ENCODE measurements around the gene AFP.

Gene AFP

GRCh38 chr4:73451981-73452747 is 16.1 kb downstream of the AFP start:
- Histone ChIP-seq H3K36me3 (ENCODE audit: insufficient read depth, low read length) (no peaks in the 10 kb centered on the region), H3K27me3 (ENCODE audit: insufficient read depth, low read length) (peaks cover 4% of the 10 kb centered on the region; the same call in 1 of the 2 replicates), H3K9me3 (ENCODE audit: insufficient read depth, low read depth, low read length) (no peaks in the 10 kb centered on the region), H3K4me1 (ENCODE audit: insufficient read depth, low read length) (peaks cover 66% of the 10 kb centered on the region), H3K4me3 (ENCODE audit: low read length) (no peak overlapping the region), H3K9ac (ENCODE audit: low read depth, low read length) (0 out of 2 replicates have a peak overlapping the region, but pooled peaks have one; percentile 12), H3K27ac (ENCODE audit: low read depth, low read length) (peak overlapping the region; percentile 94)
- WGBS, result 91% methylated on average over 4 of the region's 4 CpGs

DNA sequence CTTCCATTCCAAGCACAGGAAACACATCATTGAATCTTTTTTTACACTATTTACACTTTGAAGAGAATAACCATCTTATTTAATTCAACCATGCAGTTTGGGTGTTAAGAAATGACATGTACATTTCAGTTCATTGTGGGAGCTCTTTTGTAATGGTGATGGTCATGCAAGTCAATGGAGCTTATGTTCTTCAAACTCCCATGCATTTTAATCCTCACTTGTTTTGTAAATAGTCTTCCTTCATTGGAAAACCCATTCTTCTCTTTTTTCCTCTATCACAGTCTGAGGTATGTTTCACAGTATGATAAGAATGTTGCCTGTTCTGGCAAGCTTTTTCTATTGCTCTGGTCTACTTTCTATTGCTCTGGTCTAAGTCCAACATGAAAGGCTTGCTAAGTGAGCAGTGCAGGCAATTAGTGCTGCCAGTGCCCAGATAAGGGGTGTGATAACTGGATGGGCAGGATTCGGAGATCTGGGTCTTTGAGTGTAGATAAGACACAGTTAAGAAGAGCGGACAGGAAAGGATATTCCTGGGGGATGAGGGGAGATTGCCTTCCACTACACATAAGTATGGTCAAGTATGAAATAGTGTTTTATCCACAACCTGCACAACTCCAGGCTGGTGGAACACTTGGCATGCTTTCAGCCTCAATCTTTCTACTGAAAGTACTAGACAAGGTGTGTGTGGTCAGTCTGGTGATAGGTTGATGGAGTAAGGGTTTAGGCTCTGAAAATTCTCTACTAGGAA is 17.1 kb downstream of the AFP start:
- Histone ChIP-seq H3K4me3 (ENCODE audit: low read length) (no peak overlapping the region), H3K9ac (ENCODE audit: low read depth, low read length) (no peak overlapping the region), H3K27ac (ENCODE audit: low read depth, low read length) (peak overlapping the region; percentile 94), H3K36me3 (ENCODE audit: insufficient read depth, low read length) (no peaks in the 10 kb centered on the region), H3K9me3 (ENCODE audit: insufficient read depth, low read depth, low read length) (no peaks in the 10 kb centered on the region), H3K27me3 (ENCODE audit: insufficient read depth, low read length) (peaks cover 4% of the 10 kb centered on the region; the same call in 1 of the 2 replicates), H3K4me1 (ENCODE audit: insufficient read depth, low read length) (peaks cover 66% of the 10 kb centered on the region)
- WGBS, result 59% methylated on average over 1 of the region's 2 CpGs

DNA sequence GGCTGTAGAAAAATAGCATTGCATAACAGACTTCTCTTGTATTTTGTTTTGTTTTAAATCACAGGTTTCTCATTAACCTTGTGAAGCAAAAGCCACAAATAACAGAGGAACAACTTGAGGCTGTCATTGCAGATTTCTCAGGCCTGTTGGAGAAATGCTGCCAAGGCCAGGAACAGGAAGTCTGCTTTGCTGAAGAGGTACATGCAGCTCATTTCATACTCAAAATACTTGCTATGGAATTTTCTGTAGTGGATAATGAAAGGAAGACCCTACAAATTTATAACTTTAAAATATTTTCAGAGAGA is 17.6 kb downstream of the AFP start:
- Histone ChIP-seq H3K4me1 (ENCODE audit: insufficient read depth, low read length) (peaks cover 65% of the 10 kb centered on the region), H3K9me3 (ENCODE audit: insufficient read depth, low read depth, low read length) (no peaks in the 10 kb centered on the region), H3K4me3 (ENCODE audit: low read length) (no peak overlapping the region), H3K36me3 (ENCODE audit: insufficient read depth, low read length) (no peaks in the 10 kb centered on the region), H3K9ac (ENCODE audit: low read depth, low read length) (no peak overlapping the region), H3K27ac (ENCODE audit: low read depth, low read length) (peak overlapping the region; percentile 54; the same call in 1 of the 2 replicates), H3K27me3 (ENCODE audit: insufficient read depth, low read length) (peaks cover 4% of the 10 kb centered on the region; the same call in 1 of the 2 replicates)

GRCh38 chr4:73454920-73455319 is 18.9 kb downstream of the AFP start:
- H3K36me3 ChIP-seq (ENCODE audit: insufficient read depth, low read length), result no peaks in the 10 kb centered on the region
- WGBS, result 100% methylated on average over 2 of the region's 3 CpGs
- H3K9ac ChIP-seq (ENCODE audit: low read depth, low read length), result no peak overlapping the region
- H3K27me3 ChIP-seq (ENCODE audit: insufficient read depth, low read length), result peaks cover 4% of the 10 kb centered on the region; the same call in 1 of the 2 replicates
- no peak overlapping the region for H3K4me3 ChIP-seq (ENCODE audit: low read length)
- peaks cover 52% of the 10 kb centered on the region for H3K4me1 ChIP-seq (ENCODE audit: insufficient read depth, low read length)
- H3K9me3 ChIP-seq (ENCODE audit: insufficient read depth, low read depth, low read length), result no peaks in the 10 kb centered on the region
- no peak overlapping the region for H3K27ac ChIP-seq (ENCODE audit: low read depth, low read length)

DNA sequence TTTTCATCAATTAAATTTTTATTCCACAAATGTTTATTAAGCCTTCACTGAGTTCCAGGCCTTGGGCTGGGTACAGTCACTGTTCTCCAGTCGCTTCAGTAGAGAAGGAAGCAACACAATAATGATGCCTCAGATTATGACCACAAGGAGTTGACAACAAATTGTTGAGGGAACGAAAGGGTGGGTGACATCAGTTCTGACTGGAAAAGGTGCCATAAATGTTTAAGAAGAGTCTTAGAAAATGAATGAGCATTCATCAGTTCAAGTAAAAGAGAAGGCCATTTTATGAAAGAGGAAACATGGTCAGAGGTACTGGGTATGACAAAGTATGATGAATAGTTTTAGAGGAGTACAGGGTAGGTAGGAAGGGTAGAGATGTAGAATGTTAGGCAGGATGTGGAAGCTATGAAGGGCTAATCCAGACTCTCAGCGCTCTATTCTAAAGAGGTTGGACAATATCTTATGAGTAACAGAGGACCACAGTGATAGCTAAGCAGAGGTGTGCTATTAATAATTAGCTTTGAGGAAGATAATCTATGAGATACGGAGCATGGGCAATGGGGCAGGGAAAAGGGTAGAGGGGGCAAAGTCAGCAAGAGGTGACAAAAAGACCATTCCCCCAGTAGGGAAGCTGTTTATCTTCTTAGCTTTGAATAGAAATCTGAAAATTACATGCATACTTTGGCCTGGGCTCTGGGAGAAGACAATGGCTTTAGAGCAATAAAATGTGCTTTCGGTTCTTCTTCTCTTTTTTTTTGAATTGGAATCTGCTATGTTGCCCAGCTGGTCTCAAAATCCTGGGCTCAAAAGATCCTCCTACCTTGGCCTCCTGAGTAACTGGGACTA is 20.4 kb downstream of the AFP start:
- Histone ChIP-seq H3K4me3 (ENCODE audit: low read length) (no peak overlapping the region), H3K9me3 (ENCODE audit: insufficient read depth, low read depth, low read length) (no peaks in the 10 kb centered on the region), H3K27ac (ENCODE audit: low read depth, low read length) (no peak overlapping the region), H3K9ac (ENCODE audit: low read depth, low read length) (no peak overlapping the region), H3K36me3 (ENCODE audit: insufficient read depth, low read length) (no peaks in the 10 kb centered on the region), H3K27me3 (ENCODE audit: insufficient read depth, low read length) (peaks cover 4% of the 10 kb centered on the region; the same call in 1 of the 2 replicates), H3K4me1 (ENCODE audit: insufficient read depth, low read length) (peaks cover 38% of the 10 kb centered on the region)
- 96% methylated on average over 4 of the region's 5 CpGs for WGBS

- H3K4me3 ChIP-seq (ENCODE audit: low read length), result no peak overlapping the region
- WGBS, result 98% methylated on average over 3 of the region's 4 CpGs
- H3K27ac ChIP-seq (ENCODE audit: low read depth, low read length), result no peak overlapping the region
- no peaks in the 10 kb centered on the region for H3K9me3 ChIP-seq (ENCODE audit: insufficient read depth, low read depth, low read length)
- H3K4me1 ChIP-seq (ENCODE audit: insufficient read depth, low read length), result peaks cover 17% of the 10 kb centered on the region
- H3K36me3 ChIP-seq (ENCODE audit: insufficient read depth, low read length), result no peaks in the 10 kb centered on the region
- no peak overlapping the region for H3K9ac ChIP-seq (ENCODE audit: low read depth, low read length)
- H3K27me3 ChIP-seq (ENCODE audit: insufficient read depth, low read length), result no peaks in the 10 kb centered on the region
Observed at GRCh38 chr4:73458184-73459047, 22.4 kb downstream of the AFP start.

GRCh38 chr4:73459048-73459421 is 23.0 kb downstream of the AFP start:
- H3K4me3 ChIP-seq (ENCODE audit: low read length), result no peak overlapping the region
- WGBS, result 78% methylated on average over 3 of the region's 3 CpGs

DNA sequence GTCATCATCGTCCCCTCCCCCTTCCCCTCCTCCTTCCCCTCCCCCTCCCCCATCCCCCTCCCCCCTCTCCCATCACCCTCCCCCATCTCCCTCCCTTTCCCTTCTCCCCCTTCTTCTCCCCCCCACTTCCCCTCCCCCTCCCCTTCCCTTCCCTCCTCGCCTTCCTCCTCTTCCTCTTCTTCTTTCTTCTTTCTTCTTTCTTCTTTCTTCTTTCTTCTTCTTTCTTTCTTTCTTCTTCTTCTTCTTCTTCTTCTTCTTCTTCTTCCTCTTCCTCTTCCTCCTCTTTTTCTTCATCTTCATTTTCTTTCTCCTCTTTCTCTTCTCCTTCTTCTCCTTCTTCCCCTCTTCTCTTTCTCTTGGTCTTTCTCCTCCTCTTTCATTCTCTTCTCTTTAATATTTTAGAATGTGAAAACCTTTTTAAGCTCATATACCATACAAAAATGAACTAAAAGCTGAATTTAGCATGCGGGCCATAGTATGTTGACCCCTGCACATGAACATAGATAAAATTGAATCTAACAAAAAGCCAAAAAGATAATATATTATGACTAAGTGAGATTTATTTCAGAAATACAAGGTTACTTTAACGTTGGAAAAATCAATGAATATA is 25.0 kb downstream of the AFP start:
- WGBS, result 94% methylated on average over 2 of the region's 4 CpGs
- H3K36me3 ChIP-seq (ENCODE audit: insufficient read depth, low read length), result no peaks in the 10 kb centered on the region
- no peaks in the 10 kb centered on the region; the same call in 1 of the 2 replicates for H3K9me3 ChIP-seq (ENCODE audit: insufficient read depth, low read depth, low read length)
- no peak overlapping the region for H3K27ac ChIP-seq (ENCODE audit: low read depth, low read length)
- no peak overlapping the region for H3K4me3 ChIP-seq (ENCODE audit: low read length)
- H3K27me3 ChIP-seq (ENCODE audit: insufficient read depth, low read length), result no peaks in the 10 kb centered on the region
- no peaks in the 10 kb centered on the region for H3K4me1 ChIP-seq (ENCODE audit: insufficient read depth, low read length)
- no peak overlapping the region for H3K9ac ChIP-seq (ENCODE audit: low read depth, low read length)

More at GRCh38 chr4:73459048-73459421, 23.0 kb downstream of the AFP start:
- Histone ChIP-seq H3K36me3 (ENCODE audit: insufficient read depth, low read length) (no peaks in the 10 kb centered on the region), H3K9ac (ENCODE audit: low read depth, low read length) (no peak overlapping the region), H3K9me3 (ENCODE audit: insufficient read depth, low read depth, low read length) (no peaks in the 10 kb centered on the region), H3K27ac (ENCODE audit: low read depth, low read length) (no peak overlapping the region), H3K4me1 (ENCODE audit: insufficient read depth, low read length) (peaks cover 11% of the 10 kb centered on the region), H3K27me3 (ENCODE audit: insufficient read depth, low read length) (no peaks in the 10 kb centered on the region)

DNA sequence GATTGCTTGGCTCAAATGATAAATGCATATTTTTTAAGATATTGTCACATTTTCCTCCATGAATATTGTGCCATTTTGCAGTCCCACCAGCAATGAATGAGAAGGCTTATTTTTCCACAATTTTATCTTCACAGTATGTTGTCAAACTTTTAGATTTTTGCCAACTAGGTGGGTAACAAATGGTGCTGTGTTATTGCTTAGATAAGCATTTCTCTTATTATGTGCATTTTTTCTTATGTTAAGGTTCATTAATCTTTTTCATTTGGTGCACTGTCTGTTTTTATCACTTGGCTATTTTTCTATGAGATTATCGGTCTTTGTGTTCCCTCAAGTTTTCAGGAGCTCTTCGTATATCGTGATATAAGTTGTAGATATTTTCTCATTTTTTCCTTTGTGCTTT is 32.1 kb downstream of the AFP start:
- 100% methylated on average over 2 of the region's 3 CpGs for WGBS
- Histone ChIP-seq H3K9ac (ENCODE audit: low read depth, low read length) (no peak overlapping the region), H3K4me1 (ENCODE audit: insufficient read depth, low read length) (no peaks in the 10 kb centered on the region), H3K36me3 (ENCODE audit: insufficient read depth, low read length) (no peaks in the 10 kb centered on the region), H3K27me3 (ENCODE audit: insufficient read depth, low read length) (no peaks in the 10 kb centered on the region), H3K27ac (ENCODE audit: low read depth, low read length) (no peak overlapping the region), H3K9me3 (ENCODE audit: insufficient read depth, low read depth, low read length) (no peaks in the 10 kb centered on the region; the same call in 1 of the 2 replicates), H3K4me3 (ENCODE audit: low read length) (no peak overlapping the region)

DNA sequence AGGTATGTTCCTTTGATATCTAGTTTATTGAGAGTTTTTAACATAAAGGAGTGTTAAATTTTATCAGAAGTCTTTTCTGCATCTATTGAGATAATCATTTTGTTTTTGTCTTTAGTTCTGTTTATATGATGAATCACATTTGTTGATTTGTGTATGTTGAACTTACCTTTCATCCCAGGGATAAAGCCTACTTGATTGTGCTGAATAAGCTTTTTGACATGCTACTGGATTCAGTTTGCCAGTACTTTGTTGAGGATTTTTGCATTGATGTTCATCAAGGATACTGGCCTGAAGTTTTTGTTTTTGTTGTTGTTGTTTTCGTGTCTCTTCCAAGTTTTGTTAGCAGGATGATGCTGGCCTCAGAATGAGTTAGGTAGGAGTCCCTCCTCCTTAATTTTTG is 34.7 kb downstream of the AFP start:
- H3K27ac ChIP-seq (ENCODE audit: low read depth, low read length), result no peak overlapping the region
- H3K9ac ChIP-seq (ENCODE audit: low read depth, low read length), result no peak overlapping the region
- no peaks in the 10 kb centered on the region for H3K27me3 ChIP-seq (ENCODE audit: insufficient read depth, low read length)
- H3K9me3 ChIP-seq (ENCODE audit: insufficient read depth, low read depth, low read length), result peaks cover 19% of the 10 kb centered on the region
- no peaks in the 10 kb centered on the region for H3K4me1 ChIP-seq (ENCODE audit: insufficient read depth, low read length)
- 94% methylated on average over 1 of the region's 1 CpG for WGBS
- no peaks in the 10 kb centered on the region for H3K36me3 ChIP-seq (ENCODE audit: insufficient read depth, low read length)
- no peak overlapping the region for H3K4me3 ChIP-seq (ENCODE audit: low read length)
